Endometrial microvascular endothelial cells (primary cell): ENCODE data around the gene MTCL3.

Source experiments
- in situ Hi-C: cut with HindIII; loops from 2 replicates; pipeline ENCODE4 v1.10.0; 2017; ENCODE audit warnings: low sequenced_read_pairs, low pct_unique_long_range_greater_than_20kb; ENCODE audit errors: inconsistent ontology term

MTCL3 gene

DNA sequence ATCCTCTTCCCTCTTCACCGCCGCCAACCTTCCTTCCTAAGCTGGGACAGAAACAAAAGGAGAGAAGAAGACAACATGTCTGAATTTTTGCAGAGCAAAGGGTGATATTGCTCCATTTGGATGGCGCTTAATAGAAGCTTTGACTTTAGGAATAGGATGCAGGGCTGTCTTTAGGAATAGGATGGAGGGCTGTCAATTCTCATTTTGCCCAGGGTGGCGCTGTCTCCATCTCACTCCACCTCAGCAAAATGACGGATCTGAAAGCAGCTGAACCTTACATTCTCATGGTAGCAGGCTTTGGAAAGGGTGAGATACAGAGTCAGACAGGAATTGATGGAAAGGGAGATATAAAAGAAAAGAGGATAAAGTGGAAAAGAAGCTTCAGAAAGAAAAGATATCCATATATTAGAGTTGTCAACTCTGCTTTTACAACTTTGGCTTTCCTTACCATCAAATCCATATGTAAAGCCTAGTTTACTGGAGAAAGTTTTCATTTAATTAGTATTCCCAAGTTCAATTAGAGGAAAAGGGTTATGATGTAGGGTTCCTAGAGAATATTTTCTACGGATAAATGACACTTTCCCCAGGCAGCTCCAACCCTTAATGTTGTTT lies 2.4 kb downstream of the MTCL3 start:
- in situ Hi-C loops = no loop called here

DNA sequence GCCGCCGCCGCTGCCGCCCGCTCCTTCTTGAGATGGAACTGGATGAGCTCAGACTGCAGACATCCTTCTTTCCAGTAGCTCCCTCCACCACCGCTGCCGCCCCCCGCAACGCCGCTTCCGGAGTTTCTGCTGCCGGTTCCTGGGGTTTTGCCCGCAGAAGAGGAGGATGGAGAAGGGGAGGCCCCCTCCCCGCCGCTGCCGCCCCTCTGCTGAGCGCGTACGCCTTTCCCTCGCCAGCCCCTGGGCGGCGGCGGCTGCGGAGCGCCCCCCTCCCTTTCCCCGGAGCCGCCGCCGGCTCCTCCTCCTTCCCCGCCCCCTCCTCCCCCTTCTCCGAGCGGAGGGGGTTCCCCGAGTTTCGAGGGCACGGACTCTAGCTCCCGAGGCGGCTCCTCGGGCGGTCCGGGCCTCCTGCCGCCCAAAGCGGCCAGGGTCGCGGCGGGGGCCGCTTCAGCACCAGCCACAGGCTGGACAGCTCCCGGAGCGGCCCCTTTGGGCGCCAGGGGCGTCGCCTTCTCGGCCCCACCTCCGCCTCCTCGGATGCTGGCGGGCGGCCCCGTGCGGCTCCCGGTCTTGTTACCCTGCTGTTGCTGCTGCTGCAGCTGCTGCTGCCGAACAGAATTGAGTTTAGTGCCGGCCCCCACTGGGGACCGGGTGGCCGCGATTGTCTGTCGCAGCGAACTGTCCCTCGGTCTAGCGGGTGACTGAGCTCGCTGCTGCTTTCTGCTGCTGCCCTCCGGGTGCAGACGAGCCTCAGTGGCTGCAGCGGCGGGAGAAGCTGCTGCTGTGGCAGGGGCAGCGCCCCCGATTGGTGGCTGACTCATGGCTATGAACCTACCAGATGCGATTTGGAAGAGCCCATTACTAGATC lies 3.1 kb downstream of the MTCL3 start:
- in situ Hi-C loops = no loop called here

DNA sequence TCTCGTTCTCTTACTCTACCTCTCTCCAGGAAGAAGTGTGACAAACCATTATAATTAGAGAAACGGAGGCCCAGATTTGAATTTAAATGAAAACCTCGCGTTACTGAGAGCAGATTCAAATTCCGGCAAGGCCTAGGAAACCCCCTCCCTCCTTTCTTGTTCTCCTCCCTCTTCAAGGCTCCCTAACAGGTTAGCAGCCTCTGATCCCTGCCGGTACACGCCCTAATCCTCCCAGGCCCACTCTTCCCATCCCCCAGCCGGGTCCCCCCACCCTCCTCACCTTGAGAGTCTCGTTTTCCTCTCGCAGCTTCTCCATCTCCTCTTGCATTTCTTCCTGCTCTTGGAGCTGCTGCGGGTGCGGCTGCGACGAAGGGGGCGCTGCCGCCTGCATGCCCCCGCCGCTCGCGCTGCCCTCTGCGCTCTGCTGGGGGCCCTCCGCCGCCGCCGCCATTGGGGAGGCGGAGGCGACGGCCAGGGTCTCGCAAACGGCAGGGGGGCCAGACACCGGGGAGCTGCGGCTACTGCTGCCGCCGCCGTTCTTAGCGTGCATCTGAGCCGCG lies 3.8 kb downstream of the MTCL3 start:
- in situ Hi-C loops = no loop called here

DNA sequence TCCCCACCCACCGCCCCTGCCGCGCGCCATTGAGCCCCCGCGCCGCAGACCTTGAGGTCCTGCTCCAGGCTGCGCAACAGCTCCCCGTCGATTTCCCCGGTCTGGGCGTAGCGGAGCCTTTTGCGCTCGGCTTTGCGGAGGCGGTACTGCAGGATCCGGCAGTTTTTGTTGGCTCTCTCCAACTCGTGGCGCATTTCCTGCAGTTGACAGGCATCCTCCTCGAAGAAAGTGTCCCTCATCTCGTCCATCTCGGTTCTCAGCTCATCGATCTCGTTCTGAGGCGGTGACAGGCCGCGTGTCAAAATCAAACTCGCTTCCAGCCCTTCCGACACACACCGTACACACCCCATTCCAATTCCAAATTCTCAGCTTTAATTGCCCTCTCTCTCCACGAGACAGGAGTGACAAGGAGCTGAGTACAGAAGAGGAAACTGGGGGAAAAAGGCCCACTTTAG lies 4.3 kb downstream of the MTCL3 start:
- in situ Hi-C loops = no loop called here

DNA sequence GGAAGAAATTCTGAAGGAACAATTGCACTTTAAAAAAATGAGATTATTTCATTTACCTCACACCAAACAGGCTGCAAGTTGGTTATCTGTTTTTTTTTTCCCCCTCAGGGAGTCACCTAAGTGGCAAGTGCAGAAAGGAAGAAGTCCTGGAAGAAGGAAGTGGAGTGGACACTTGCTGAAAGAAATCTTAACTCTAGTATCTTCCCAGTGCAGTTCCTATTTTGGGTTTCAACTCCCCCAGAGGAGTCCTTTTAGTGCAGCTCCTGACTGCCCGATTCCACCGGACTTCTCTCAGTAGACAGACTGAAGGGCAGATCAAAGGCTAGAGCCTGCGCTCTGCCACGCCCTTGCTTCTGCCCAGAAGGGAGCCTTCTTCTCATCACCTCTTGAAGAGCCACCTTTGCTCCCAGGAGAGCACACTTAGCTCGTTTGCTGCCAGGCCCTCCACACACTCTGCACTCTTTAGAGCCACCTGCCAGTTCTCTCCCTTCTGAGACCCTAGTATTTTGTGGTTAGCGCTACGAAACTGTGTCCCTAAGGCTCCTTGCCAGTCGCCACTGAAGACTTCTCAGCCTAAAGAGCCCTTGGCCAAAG lies 4.9 kb downstream of the MTCL3 start:
- in situ Hi-C loops = no loop called here

DNA sequence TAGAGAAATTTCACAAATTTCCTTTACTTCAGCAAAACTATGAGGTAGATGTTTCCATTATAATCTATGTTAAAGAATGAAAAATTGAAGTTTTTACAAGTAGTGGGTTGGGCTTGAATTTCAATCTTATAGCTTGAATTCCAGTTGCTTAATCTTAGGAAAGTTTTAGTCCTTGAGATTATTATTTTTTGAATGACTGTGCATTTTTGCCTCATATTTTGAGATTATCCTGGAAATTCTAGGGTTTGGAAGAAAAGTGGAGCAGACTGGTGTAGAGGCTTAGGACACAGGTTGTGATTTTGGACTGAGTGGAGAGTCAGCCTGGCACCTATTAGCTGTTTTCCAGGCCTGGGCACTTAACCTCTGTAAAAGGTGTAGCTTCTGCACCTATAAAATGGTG lies 5.7 kb downstream of the MTCL3 start:
- in situ Hi-C loops = no loop called here

DNA sequence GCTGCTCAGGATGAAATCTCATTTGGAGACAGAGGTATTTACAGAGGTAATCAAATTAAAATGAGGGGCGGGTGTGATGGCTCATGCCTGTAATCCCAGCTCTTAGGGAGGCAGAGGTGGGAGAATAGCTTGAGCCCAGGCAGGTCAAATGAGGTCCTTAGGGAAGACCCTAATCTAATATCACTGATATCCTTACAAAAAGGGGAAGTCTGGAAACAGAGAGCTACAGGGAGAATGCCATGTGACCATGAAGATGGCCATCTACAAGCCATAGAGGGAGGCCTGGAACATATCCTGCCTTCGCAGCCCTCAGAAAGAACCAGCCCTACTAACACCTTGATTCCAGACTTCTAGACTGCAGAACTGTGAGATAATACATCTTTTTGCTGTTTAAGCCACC lies 8.3 kb downstream of the MTCL3 start:
- in situ Hi-C loops = no loop called here

DNA sequence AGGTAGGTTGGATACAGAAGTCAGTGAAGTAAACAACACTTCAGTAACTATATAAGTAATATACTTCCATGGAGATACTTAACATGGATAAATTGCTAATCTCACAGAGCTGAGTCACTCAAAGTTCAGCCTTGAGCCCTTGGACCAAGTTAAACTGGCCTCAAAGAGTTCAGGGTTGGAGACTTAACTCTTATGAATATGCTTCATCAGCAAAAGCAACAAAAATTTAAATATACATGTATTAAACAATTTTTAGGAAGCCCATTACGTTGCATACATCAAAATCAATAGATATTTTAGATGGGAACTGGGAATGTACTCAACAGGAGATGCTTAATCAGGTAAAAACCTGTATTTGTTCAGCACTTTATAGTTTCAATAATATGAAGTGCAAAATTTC lies 12.2 kb downstream of the MTCL3 start:
- in situ Hi-C loops = no loop called here

DNA sequence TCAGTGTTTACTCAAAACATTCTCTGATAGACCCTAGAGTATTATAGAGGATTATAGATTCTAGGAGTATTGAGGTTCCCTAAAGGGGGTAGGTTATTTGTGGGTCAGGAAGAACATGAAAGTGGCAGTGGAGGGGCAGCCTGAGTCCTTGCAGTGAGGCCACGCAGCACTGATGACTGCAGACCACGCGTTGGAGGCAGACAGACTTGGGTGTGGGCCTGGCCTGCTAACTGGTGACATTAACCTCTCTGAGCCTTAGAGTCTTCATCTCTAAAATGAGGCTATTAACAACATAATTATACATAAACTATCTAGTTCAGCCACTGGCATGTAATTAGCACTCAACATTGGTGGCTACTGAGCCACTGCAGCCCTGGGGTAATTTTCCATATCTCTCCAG lies 16.1 kb downstream of the MTCL3 start:
- in situ Hi-C loops = no loop called here

DNA sequence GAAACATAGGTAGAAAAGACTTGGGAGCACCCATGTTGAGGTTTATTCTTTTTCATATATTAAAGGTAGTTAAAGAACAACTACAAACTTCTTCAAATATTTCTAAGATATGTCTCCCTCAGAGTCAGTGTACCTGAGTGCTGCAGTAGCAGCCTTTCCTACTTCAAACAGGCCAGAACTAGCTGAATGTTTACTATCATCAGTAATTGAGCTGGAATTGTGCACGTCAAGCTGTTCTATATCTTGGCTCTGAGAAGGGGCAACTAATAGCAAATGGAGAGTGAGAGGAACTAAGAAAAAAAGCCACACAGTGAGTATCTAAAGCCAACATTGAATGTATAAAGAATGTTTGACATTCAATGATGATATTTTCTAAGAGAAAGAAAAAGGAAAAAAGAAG lies 21.7 kb downstream of the MTCL3 start:
- in situ Hi-C loops = no loop called here

DNA sequence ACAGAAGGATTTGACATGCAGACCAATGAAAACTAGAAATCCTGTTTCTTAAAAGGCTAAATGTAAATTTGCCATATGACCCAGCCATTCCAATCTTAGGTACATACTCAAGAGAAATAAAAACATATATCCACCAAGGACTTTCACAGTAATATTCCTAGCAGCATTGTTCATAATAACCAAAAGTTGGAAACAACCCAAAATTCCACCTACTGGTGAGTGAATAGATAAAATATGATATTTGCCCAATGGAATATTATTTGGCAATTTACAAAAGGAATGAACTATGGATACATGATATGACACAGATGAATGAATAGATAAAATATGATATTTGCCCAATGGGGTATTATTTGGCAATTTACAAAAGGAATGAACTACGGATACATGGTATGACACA lies 22.7 kb downstream of the MTCL3 start:
- in situ Hi-C loops = no loop called here

DNA sequence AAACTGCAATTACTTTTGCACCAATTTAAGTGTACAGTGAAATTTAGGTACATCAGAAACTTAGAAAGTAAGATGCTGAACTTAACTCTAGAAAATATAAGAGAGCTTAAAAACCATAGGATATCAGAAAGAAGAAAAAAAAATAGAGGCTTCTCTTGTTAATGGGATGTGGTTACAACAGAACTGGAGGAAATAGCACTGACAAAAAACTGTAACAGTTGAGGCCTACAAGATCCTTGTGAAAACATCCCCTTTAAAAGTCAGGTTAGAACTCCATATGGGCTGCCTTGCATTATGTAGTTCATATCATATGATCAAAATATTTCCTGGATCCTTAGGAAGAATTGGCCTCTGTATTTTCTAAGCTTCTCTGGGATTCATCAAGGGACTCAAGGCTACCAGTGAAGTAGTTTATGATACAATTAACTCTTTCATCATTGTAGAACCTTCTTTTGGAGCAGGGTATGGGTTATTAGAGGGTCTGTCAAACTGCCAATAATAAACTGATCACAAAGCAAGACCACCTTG lies 24.8 kb downstream of the MTCL3 start:
- in situ Hi-C loops = no loop called here

DNA sequence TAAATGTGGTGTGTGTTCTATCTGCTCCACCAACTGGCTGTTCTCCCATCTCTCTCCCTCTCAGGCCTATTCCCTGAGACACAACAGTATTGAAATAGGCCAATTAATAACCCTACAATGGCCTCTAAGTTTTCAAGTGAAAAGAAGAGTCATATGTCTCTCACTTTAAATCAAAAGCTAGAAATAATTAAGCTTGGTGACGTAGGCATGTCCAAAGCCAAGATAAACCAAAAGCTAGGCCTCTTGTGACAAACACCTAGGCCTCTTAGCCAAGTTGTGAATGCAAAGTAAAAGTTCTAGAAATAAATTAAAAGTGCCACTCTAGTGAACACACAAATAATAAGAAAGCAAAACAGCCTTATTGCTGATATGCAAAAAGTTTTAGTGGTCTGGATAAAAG lies 29.9 kb downstream of the MTCL3 start:
- in situ Hi-C loops = no loop called here

DNA sequence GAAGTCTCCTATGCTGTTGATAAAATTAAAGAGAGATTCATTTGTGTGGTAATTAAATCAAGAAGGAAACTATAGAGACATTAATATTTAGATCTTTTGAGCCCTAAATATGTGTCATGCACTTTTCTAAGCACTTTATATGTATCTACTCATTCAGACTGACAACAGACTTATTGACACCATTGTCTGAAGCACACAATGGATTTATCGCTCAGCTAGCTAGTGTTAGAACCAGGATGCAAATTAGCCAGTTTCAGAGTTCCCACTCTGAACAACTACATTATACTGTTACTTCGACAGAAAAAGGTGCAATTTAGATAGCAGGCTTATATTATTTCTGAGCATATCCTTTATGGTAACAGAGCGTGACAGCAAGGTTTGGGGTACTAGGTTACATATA lies 32.2 kb downstream of the MTCL3 start:
- in situ Hi-C loops = no loop called here

DNA sequence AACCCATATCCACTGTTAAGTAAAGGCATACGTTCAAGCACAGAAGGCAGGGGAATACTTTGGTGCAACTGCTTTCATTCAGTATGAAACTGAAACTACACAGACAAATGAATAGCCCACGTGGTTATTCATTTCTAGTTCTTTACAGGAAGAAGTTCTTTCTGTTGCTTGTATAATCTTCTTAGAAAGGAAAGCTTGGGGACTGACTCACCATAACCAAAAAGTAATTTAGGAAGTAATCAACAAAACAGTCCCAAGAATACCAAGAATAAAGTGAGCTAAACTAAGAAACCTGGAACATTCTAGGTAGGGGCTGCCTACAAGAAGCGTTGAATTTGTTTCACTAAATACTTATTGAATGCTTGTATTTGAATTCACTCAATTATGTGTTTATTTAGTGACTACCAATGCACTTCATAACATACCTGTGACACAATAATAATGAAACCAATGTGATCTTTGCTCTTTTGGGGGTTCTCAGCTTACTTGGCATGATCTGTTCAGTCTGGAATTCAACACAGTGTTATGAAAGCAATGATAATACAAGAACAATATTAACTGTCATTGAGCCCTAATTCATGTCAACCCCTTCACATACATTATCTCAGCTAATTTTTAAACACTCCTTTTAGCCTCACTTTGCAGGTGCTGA lies 34.8 kb downstream of the MTCL3 start:
- in situ Hi-C loops = no loop called here

DNA sequence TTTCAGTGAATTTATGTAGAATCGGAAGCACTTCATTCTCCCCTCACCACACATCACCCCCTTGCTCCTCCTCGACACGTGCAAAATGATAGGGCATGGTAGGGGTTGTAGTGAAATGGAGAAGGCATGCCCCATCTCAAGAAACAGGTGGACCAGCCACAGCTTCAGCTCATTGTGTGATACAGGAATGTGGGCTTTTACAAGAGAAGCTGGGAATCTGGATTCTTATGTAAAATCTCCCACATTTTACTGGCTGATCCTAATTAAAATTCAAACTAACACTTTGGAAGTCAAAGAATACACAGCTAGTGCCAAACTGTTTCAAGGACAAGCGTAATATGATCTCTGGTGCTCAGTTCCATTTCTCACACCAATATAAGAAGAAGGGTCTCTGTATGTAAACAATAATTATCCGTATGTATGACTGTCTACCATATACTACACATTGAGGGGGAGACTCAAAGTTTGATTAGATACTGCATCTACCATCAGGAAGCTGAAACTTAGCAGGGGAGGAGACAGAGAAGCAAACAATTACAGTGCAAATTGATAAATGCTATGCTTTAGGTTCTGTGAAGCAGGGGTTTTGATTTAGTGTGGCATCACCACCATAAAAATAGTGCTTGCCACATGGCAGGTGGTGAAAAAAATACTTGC lies 35.6 kb downstream of the MTCL3 start:
- in situ Hi-C loops = no loop called here

DNA sequence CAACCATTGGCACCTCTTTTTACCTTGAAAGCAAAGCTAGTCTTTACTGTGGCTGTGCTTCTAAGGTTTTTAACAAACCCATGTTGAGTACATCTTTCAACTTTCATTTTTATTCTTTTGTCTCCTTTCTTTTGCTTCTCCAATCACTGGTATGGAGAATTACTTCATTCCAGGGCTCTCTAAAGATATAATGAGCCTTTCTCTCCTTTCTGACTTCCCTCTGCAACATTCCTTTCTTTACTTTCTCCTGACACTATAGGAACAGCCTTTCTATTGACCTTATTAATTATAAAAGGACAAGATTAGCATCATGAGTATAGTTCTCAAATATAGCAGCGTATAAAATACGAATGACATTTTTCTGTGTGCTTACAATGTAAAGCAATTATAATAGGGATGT lies 36.8 kb downstream of the MTCL3 start:
- in situ Hi-C loops = no loop called here

DNA sequence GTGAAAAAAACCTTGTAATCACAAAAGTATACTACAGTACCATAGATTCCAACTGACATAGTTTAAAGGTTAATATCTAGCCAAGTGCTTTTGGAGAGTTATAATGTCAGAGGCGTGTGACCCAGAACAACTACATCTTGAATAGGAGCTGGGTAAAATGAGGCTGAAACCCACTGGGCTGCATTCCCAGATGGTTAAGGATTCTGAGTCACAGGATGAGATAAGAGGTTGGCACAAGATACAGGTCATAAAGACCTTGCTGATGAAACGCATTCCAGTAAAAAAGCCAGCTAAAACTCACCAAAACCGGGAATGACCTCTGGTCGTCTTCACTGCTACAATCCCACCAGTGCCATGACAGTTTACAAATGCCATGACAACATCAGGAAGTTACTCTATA lies 37.5 kb downstream of the MTCL3 start:
- in situ Hi-C loops = no loop called here

DNA sequence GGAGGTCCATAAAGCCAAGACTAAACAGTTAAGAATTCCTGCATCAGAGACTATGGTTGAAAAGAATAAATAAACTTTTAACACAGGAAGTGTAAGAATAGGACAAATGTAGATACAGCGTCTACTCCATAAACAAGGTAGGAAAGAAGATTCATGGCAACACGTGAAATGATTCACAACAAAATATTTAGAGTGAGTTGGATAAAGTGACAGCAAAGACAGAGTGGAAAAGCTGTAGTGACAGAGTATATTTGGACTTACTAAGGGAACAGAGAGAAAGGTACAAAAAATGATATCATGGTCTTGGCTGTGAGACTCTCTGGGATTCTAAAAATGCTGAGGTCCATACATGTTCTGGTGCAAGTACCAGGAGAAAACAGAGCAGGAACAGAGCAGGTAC lies 38.0 kb downstream of the MTCL3 start:
- in situ Hi-C loops = no loop called here
